Fibroblast of lung (primary cell): Measurements from ENCODE around the gene ANKS1B.

ENCODE experiments used
- CTCF ChIP-seq, 2 donors: IDR thresholded peaks in 1 of 2; conservative IDR thresholded peaks in 1 of 2; 1 replicate in 1 of 2; 2 replicates in 1 of 2; pipeline ENCODE4 v1.5.1; 2011 to 2012; ENCODE audit warnings: low read length in 2 of 2, control low read depth in 1 of 2, inconsistent platforms in 1 of 2, low read depth in 1 of 2, mild to moderate bottlenecking in 1 of 2
- EZH2 ChIP-seq: IDR thresholded peaks from 2 replicates; pipeline ENCODE4 v1.5.1; 2012; ENCODE audit warnings: low read length, control low read depth, mild to moderate bottlenecking; ENCODE audit errors: missing control alignments

GRCh38 chr12:98698603-98699463, 1285.9 kb downstream of the ANKS1B start:
- TF ChIP-seq CTCF (conservative IDR thresholded peaks at IDR 0.05 in 1 of 2, IDR thresholded peaks at IDR 0.05 in 1 of 2; ENCODE audit: low read depth in 1 of 2, low read length in 2 of 2) (peak; percentile 67 to 80), EZH2 (no peak)
